Stimulated activated CD4-positive, alpha-beta T cell treated with anti-CD3 and anti-CD28 coated beads, Interleukin-2, amount 100 ng/mL, for 4 hours (primary cell): ENCODE results near the gene PTK6.
"Not testable (repeated sequence)": the region's sequence is repeated elsewhere in the genome, so short reads cannot be mapped to it uniquely, and the experiment has no call there.

Experiments
- DNase-seq: peaks from one replicate; pipeline ENCODE4 v3.0.0-alpha.2; 2020; ENCODE audit warnings: low read depth

The PTK6 gene

DNA sequence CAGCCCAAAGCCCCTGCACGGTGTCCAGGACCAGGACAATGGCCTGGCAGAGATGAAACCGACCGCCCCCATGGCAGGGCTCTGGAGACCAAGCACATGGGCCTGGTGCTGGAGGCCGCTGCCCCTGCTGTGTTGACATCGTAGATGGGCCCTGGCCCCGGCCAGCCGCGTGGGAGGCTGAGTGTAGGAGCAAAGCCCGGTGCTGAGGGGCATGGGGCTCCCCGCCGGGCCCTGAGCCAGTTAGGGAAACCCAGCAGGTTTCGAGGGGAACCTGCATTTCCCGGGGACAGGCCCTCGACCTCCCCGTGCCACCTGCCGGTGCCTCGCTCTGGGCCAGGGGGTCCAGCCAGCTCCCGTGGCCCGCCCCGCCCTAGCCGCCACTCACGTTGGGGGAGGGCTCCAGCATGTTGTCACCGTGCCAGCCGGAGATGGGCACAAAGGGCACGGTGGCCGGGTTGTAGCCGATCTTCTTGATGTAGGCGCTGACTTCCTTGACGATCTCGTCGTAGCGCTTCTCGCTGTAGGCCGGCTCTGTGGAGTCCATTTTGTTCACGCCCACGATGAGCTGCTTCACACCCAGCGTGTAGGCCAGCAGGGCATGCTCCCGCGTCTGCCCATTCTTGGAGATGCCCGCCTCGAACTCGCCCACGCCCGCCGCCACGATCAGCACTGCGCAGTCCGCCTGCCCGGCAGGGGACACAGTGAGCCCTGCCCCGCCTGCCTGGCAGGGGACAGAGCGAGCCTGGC, 42.6 kb downstream of the PTK6 start:
- DNase-seq: no peak

DNA sequence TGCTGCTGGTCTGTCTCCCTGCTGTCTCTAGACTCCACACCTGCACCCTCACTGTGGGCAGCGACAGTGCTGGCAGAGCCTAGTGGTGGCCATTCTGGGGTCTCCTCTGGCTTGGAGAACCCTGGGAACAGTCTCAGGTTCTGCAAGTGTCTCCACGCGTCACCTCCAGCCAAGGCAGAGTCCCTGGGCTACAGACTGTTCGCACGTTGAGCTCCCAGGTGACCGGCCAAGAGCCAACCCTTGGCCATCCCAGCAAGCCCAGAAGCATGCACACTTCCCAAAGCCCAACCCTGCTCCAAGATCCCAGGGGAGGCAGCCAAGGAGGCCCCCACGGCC, 43.1 kb downstream of the PTK6 start:
- DNase-seq: no peak

DNA sequence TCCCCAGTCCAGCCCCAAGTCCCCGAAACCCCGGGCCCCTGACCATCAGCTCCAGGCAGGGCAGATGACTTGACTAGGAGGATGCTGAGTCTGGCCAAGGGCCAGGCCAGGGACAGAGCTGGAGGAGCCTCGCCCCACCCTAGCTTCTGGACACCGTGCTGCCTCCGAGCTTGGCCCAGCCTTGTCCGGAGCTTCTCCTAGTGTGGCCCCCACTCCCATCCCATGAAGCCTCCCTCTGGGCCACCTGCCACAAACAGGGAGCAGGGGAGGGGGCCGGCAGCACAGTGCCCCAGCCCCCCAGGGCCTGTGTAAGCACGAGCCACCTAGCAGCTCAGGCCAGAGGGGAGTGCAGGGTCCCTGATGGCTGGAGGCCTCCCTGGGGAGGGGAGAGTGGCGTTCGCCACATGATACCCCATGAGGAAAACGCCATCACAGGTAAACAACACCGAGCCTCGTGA, 43.6 kb downstream of the PTK6 start:
- no peak for DNase-seq

DNA sequence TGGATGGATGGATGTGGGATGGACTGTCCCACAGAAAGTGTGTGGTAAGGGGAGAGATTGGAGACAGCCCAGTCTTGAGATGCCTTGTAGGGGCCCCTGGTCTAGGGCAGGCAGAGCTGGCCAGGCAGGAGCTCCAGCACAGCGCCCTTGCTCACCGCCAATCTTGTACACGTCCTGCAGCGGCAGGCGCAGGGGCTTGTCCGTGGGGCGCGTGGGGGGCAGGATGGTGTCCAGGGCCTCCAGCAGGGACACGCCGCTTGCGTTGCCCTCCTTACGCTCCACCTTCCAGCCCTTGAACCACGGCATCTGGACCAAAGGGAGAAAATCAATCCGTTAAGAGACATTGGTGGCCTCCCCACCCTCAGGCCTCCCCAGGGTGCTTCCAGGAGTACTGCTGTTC, 44.2 kb downstream of the PTK6 start:
- DNase-seq: no peak

DNA sequence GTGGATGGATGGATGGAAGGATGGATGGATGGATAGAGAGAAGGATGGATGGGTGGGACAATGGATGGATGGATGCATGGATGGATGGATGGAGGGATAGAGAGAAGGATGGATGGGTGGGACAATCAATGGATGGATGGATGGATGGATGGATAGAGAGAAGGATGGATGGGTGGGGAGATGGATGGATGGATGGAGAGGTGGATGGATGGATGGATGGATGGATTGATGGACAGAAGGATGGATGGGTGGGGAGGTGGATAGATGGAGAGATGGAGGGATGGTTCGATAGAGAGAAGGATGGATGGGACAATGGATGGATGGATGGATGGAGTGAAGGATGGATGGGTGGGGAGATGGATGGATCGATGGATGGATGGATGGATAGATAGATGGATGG, 44.7 kb downstream of the PTK6 start:
- DNase-seq: no peak

DNA sequence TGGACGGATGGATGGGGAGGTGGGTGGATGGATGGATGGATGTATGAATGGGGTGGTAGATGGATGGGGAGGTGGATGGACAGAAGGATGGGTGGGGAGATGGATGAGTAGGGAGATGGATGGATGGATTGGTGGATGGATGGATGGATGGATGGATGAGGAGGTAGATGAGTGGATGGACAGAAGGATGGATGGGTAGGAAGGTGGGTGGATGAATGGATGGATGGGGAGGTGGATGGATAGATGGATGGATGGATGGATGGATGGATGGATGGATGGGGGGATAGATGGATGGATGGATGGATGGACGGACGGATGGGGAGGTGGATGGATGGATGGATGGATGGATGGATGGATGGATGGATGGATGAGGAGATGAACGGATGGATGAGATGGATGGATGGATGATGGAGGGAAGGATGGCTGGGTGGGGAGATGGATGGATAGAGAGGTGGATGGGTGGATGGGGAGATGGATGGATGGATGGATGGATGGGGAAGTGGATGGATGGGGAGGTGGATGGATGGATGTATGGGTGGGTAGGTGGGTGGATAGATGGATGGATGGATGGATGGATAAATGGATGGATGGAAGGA, 45.4 kb downstream of the PTK6 start:
- DNase-seq: no peak

DNA sequence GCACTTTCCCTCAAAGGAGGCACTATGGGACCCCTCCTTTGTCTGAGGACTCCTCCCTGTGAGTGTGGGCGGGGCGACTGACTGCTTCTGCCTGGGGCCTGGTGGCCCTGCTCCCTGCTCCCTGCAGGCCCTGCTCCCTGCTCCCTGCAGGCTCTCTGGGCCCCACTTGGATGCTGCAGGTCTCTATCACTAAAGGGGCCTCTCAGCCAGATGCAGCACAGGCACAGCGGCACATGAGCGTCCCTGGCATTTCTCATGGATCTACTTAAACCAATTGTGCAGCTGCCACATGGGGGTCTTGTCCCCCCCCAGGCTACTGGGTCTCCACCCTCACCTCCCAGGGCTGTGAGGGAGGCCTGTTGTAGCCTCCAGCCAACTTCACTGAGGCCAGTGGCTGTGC, 46.1 kb downstream of the PTK6 start:
- DNase-seq: no peak

DNA sequence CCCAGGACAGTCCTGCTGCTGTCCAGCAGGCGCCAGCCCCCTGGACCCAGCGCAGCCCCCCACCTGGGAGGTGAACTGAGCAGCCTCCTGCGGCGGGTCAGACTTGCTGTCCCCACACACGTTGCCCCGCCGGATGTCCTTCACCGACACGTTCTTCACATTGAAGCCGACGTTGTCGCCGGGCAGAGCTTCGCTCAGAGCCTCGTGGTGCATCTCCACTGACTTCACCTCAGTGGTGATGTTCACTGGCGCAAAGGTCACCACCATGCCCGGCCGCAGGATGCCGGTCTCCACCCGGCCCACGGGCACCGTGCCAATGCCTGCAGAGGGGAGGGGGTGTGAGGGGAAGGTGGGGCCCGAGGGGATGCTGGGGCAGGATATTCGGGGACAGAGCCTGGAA, 46.8 kb downstream of the PTK6 start:
- no peak for DNase-seq

DNA sequence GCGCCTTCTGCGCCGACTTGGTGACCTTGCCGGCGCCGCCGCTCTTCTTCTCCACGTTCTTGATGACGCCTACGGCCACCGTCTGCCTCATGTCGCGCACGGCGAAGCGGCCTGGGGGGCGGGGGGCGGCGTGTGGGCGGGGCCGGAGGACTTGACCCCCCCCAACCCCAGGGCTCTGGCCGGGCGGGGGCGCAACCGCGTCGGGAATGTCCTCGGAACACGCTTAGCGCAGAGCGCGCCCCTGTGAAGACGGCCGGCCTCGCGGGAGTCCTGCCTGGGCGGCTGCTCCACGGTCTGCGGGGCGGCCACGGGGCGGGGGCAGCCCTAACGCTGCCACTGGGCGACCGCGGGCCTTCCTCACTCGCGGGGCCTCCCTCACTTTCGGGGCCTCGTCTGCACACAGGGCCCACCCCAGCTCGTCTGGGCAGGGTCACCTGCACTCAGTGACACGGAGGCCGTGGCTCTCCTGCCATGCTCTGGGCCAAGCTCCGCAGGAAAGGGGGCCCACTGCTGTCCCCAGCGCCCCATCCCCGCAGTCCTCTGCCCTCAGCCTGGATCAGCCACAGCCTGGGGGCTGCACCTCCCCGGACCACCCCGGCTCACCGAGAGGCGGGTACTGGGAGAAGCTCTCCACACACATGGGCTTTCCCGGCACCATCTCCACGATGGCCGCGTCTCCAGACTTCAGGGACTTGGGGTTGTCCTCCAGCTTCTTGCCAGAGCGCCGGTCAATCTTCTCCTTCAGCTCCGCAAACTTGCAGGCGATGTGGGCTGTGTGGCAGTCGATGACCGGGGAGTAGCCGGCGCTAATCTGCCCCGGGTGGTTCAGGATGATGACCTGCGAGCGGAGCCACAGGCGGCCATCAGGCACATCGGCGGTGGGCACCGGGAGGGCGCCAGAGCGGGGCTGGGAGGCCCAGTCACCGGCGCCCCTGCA, 48.6 kb downstream of the PTK6 start:
- no peak for DNase-seq

DNA sequence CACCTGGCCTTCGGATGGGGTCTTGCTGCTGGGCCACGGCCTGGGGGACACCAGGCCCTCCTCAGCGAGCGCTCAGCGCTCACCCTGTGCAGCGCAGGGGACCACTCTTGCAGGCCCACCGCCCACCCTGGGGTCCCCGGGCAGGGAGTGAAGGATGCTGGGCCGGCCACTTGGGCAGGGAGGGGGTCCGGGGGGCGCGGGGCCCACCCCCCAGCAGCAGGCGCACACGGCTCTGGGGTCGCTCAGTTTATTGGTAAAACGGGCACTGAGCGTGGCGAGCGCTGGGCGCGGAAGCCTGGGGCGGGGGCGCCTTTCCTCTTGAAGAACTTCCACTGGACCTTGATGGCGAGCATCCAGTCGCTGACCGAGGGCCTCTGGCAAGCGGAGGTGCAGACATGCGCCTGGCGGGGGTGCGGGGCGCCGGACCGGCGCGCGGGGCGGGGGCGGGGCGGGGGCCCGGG, 49.4 kb downstream of the PTK6 start:
- DNase-seq: no peak

DNA sequence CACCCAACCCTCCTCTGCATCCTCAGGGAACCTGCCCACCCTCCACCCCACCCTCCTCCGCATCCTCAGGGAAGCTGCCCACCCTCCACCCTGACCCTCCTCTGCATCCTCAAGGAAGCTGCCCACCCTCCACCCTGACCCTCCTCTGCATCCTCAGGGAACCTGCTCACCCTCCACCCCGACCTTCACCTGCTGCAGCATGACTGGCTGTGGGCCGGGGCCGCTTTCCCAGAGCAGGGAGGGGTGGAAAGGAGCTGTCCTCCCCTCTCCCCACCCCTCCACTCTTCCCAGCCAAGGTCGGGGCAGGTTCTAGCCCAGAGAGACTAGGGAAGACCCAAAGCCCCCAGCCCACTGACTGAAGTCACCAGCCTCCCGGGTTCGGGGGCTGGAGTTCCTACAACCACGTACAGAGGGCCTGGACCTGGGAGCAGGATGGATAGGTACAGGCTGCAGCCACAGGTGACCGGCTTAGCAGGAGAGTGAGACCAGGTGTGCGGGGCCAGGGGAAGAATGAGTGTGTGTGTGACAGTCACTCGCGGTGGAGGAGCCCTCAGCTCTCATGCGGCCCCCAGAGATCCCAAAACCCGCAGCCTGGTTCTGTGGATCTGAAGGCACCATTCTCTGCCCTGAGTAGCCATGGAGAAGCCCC, 49.9 kb downstream of the PTK6 start:
- no peak for DNase-seq

DNA sequence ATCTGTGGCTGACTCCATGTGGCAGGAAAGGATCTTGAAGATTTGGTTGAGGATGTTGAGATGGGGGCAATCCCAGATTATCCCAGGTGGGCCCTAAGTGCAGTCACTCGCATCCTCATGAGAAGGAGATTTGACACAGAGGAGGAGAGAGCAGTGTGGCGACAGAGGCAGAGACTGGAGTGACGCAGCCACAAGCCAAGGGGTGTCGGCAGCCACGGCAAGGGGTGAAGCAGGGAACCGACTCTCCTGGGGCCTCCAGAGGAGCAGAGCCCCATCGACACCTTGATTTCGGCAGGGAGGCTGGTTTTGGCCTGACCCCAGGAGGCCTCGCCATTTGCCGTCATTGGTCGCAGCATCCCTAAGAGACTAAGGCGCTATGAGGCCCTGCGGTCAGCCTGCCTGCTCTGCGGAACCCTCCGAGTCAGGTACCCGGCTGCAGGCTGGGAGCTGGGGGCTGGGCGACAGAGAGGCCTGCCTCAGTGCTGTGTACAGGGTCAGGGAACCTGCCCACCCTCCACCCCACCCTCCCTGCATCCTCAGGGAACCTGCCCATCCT, 50.8 kb downstream of the PTK6 start:
- no peak for DNase-seq

DNA sequence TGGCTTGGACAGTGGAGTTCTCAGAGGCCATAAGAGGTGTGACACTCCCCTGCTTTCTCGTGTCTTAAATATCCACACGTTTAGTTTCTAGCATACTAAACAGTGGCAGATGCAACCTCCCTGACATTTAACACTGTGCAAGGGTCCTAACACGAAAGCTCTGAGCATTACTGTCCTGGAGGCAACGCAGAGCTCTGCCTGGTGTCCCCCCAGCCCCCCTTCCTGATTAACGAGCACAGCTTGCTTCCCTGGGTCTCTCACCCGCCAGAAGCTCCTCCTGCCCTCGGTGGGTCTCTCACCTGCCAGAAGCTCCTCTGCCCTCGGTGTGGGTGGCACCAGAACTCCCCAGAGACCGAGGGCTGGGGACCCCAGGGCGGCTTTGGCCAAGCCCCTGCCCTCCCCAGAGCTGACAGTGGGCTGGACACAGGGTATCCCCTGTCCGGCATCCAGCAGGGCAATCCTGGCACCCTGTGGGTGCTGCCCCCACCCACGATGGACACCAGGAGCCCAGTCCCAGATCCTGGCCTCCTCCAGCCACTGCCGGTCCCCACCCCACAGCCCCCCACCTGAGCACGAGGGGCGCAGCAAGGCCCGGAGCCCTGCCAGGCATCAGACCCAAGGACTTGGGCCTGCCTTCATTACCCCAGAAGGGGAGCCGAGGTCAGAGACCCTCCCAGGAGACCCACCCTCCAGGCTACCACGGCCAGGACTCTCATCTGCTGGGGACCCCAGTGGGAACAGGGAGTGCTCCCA, 52.3 kb downstream of the PTK6 start:
- DNase-seq: no peak

DNA sequence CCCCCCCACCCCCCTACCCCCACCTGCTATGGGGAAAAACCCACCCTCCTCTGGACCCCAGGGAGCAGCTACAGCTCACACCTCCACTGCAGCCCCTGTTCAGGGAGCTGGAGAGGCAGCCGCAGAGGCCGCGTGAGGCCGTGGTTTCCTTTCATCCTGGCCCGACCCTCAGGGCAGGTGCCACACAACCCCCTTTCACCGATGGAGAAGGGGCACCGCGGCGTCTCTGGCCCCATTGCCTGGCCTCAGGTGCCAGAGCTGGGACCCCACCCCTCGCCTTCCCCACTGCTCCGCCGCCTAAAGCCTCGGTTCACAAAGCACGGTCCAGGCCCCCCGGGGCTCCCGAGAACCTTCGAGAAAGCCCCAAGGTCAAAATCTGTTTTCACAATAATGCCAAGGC, 52.9 kb downstream of the PTK6 start:
- DNase-seq: no peak

DNA sequence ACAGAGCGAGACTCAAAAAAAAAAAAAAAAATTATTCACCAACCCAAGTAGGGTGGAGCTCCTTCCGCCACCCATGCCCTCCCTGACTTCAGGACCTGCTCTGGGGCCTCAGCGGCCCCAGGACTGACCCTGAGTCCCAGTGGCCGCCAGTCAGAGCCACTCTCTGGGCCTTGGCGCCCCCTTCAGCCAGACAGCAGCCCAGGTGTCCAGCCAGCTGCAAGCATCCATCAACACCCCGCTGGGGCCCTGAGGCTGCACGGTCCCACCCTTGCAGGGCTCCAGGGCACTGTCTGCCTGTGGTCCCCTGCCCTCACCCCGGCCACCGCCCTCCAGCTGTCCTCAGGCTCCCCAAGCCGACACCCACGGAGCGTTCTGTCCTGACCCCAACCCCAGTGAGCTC, 53.3 kb downstream of the PTK6 start:
- DNase-seq: no peak

DNA sequence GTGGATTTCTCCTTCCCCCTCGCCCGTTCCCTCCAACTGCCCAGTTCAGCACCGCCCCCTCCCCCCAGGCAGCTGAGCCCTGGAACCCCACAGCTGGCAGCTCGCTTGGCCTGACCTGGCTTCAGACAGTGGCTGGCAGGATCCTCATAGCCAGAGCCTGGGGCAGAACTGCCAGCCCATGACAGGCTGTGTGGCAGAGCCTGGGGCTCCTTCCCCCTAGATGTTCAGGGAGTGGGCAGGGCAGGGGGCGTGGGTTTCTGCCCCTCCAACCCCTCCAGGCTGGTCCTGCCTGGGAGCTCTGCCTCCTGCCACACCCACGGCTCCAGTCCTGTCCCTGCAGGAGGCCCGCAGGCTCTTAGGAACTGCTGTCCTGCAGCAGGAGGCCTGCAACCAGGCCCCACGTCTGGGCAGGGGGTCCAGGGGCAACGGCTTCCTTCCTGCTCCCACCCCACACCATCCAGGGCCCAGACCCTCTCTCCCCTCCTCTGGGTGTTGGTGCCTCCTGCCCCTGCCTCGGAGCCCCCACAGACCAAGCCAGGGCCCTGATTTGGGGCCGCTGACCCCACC, 55.1 kb downstream of the PTK6 start:
- DNase-seq: no peak

DNA sequence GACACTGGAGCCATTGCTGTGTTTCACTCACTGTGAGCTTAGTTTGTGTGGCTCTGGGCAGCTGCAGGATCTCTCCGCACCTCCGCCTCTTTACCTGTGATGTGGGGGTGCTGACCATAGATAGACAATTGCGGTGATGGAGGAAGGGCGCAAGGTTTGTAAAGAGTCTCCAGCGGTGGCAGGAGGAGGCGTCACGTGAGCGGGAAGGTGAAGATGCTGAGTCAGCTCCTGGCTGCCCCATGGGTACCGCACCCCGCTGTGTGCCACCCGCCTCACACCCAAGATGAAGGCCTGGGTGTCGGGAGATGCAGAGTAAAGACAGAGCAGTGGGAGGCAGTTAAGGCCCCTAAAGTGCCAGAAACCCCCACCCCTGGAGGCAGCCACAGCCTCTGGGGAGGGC, 55.7 kb downstream of the PTK6 start:
- no peak for DNase-seq

DNA sequence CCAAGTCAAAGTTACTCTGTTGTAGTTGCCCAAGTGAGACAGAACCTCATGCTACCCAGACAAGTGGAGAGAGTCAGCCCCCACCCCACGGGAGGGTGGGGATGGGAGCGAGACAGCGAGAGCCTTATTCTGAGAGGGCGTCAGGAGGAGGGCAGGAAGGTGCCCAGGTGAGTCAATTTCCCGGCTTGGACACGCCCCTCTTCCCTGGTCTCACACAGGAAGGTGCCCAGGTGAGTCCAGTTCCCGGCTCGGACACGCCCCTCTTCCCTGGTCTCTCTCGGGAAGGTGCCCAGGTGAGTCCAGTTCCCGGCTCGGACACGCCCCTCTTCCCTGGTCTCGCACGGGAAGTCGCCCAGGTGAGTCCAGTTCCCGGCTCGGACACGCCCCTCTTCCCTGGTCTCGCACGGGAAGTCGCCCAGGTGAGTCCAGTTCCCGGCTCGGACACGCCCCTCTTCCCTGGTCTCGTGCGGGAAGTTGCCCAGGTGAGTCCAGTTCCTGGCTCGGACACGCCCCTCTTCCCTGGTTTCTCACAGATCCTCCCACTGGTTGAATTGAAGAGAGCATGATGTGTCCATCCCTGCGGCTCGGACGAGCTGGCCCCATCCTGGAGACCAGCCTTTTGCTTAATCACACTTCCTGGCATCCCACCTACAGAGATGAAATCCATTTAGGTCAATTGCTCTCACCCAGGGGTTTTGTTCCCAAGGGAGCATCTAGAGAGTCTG, 57.3 kb downstream of the PTK6 start:
- DNase-seq: not testable (repeated sequence)

DNA sequence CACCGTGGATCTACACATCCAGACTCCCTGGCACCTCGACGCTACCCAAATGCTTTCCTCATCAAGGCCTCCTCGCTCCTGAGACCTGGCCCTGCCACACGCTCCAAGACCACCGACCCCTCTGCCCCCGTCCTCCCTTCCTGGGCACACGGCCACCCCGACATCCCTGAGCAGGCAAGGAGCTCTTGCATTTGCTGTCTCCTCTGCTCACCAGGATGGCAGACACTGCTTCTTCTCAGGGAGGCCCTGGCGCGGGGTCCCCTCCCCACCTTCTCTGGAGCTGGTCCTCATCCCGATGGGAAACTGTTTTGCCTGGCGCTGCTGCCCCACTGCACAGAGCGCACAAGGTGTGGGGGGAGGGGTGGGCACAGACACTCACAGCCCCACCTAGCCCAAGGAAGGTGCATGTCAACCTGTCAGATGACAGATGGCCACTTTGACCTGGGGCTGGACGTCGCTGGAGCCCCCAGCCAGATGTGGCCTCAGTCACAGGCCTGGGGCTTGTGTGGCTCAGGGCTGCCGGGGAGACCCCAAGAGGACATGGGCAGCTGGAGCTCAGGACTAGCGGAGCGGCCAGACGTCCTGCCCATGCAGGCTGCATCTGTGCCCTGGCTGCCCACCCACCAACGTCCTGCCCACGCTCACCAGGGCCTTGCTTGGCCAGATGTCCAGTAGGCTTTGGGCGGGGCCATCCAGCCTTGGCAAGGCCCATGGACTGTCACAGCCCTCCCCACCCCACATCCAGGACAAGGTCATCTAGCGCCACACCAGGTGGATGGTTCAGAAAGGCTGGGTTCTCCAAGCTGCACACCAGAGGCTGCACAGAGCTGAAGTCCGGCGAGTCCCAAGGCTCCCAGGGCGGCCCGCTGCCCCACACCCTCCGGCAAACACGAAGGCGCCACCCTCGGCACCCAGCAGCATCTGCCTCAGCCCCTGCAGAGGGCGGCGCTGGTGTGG, 58.6 kb downstream of the PTK6 start:
- DNase-seq: no peak
